Activated CD4-positive, alpha-beta T cell treated with anti-CD3 and anti-CD28 coated beads, Interleukin-2, Interleukin-6, amounts not matched to agents 100 ng/mL and 50 ng/mL, durations not matched to agents 16 hours and 8 hours (primary cell): Measurements from ENCODE around the gene TCEAL4.
"Not testable (repeated sequence)": the region's sequence is repeated elsewhere in the genome, so short reads cannot be mapped to it uniquely, and the experiment has no call there.

Experiments used
- DNase-seq: peaks from one replicate; pipeline ENCODE4 v3.0.0-alpha.2; 2020

TCEAL4 gene

DNA sequence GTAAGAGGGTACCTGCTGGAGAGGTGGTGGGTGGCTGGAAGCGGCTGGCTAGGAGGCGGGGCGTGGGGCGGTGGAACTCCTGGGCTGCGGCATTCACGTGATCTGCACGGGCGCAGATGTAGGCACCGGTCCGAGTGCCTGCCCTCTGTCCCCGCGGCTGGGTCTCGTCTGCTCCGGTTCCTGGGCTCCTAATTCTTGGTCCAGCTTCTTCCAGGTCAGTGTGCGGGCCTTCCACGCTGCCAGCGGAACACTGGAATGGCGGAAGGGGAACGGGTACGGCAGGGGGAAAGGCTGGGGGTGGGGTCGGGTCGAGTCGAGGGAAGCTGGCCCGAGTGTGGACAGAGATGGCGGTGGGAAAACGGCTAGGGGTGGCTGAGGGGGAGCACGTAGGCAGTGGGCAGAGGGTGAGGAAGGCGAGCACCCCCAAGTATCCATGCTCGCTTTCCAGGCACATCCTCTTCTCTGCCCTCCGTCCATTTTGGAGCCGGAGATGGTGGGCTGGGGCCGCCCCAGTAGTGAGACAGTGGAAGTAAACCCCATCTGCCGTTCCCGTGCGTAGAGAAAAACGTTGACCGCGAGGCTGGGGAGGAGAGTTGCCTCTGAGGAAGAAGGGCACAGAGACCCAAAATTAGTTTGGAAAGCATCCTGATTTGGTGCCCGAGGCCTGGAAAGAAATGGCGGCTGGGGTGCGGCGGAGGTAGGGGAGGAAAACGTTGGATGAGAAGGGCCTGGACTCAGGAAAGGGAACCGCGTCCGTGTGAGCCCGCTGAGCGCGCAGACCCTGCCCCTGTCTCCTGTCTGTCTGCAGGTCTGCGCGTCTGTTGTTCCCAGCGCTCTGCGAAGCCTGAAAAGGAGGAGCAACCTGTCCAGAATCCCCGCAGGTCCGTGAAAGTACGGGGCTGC lies at the start of gene TCEAL4:
TSS of gene TCEAL4 (plus strand) at position 105 of the 903 bp plus-strand sequence. CDS start 1,161 bp downstream, outside the sequence.
- DNase-seq: peak; percentile 34

DNA sequence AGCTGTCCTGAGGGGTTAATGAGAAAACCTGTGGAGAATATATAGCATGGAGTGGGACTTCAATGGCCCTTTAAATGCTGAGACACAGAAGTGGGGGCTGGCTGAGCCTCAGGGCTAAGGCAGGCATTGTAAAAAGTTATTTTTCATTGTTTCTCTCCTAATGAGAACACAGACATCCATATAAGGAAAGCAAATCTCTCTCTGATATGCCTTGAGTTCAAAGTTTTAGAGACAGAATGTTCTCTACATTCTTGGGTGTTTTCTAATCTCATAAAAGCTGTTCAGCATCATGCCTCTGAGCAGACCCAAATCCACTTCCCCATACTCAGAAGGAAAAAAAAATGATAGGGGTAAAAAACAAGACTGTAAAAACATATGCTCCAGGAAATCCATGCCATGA lies 49.2 kb upstream of the TCEAL4 start:
- no peak for DNase-seq

DNA sequence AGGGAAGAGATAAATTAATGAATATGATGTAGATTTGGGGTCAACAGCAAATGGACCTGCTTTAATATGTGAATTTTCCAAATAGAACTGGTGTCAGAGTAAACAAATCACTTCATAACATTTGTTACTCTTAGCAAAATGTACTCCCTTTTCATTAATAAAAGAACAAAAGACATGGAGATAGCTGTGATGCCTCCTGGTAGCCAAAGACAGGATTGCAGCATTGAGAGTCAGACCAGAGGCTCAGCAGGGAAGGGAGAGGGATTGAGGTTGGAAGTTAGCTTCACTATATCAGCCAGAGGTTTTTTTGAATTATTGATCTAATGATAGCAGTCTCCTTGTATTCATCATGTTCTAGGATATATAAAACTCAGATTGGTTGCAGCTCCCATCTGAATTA lies 48.6 kb upstream of the TCEAL4 start:
- no peak for DNase-seq

DNA sequence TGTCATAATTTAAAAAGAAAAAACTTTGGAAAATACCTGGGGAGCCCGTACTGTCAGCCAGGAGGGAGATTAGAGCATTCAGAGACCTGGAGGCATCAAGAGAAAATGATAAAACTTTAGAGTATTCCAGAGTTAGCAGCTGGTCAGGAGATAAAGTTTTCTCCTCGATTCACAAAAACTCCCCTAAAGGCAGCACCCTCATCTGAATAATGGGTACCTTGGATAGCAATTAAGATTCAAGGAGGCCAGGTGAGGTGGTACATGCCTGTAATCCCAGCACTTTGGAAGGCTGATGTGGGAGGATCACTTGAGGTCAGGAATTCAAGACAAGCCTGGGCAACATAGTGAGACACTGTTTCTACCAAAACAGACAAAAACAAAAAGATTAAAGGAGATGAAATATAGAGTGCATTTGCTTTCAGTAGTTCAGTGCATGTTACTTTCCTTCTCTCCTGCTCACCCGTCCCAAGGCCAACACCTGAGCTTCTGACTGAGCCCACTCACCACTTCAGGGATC lies 47.4 kb upstream of the TCEAL4 start:
- no peak for DNase-seq

DNA sequence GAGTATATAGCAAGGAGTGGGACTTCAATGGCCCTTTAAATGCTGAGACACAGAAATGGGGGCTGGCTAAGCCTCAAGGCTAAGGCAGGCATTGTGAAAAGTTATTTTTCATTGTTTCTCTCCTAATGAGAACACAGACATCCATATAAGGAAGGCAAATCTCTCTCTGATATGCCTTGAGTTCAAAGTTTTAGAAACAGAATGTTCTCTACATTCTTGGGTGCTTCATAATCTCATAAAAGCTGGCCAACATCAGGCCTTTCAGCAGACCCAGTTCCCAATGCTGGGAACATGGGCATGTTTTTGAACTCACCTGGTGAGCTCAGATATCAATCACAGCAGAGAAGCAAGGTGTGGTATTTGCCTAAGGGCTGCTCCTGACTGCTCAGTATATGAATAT lies 46.6 kb upstream of the TCEAL4 start:
- no peak for DNase-seq

DNA sequence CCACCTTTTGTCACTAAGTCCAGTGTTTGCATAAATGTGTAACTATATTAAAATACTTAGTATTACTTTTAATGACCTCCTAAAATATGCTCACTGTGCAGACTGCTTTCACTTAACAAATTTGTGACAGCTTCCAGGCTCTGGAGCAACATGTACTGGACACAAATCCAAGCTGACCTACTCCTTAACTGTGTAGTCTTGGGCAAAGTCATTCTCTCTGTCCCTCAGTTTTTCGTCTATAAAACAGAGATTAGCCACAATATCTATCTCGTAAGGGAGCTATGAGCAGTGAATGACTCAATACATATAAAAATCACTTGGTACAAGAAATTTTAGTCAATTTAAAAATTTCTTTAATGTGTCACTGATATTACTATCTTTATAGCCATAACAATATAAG lies 45.6 kb upstream of the TCEAL4 start:
- DNase-seq: no peak

DNA sequence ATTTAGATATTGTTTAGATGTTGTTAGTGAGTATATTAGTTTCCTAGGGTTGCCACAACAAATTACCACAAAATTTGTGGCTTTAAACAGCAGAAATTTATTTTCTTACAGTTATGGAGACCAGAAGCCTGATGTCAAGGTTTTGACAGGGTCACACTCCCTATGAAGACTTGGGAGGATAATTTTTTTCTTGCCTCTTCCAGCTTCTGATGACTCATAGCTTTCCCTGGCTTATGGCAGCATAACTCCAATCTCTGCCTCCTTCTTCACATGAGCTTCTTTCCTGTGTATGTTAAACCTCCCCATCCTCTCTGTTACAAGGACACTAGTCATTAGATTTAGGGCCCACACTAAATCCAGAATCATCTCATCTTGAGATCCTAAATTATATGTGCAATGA lies 45.2 kb upstream of the TCEAL4 start:
- DNase-seq: no peak

DNA sequence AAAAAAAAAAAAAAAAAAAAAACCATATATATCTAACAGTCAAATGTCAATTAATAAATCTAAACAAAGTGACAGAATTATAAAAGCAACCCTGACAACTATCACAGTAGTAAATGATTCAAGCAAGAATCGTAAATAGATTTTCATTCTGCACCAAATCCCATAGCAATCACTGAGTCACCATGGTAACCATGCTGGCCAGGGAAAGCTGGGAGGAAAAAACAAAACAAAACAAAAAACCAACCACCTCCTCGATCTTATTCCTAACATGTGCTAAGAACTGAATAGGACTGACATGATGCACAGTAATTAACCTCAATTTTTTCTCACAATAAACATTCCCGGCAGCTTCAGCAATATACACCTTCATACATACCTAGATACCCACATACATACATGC lies 35.4 kb upstream of the TCEAL4 start:
- no peak for DNase-seq

DNA sequence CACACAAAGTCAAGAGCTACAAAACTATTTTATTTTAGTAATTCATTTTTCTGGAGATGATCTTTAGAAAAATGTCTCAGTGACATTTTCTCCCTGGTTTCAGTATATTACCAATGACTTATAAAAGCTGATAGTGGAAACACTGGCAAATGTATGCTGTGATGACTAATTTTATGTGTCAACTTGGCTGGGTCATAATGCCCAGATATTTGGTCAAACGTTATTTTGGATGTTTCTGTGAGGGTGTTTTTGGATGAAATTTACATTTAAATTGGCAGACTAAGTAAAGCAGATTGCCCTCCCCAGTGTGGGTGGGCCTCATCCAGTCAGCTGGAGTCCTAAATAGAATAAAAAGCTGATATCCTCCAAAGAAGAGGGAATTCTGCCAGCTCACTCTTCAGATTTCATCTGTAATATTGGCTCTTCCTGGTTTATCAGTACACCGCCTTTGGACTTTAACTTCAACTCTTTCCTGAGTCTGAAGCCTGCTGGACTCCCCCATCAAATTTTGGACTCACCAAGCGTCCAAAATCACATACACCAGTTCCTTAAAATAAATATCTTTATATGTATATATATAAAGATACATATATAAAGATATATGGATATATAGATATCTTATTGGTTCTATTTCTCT lies 34.8 kb upstream of the TCEAL4 start:
- DNase-seq: no peak

DNA sequence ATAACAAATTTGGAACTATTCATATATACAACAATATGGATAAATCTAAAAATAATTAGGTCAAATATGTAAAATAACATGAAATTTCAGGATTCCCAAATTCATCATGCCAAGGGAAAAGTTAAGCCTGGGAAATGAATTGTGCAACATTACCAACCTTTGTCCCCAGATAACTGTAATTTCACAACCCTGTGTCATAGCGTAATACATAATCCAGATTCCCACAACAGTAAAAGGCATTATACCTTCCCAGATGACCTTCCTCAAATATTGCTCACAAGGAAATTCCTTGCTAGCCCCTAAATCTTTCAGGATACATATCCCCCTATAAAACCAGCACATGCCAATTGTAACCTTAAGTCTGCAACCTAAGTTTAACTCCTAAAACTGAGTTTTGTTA lies 33.1 kb upstream of the TCEAL4 start:
- DNase-seq: no peak

DNA sequence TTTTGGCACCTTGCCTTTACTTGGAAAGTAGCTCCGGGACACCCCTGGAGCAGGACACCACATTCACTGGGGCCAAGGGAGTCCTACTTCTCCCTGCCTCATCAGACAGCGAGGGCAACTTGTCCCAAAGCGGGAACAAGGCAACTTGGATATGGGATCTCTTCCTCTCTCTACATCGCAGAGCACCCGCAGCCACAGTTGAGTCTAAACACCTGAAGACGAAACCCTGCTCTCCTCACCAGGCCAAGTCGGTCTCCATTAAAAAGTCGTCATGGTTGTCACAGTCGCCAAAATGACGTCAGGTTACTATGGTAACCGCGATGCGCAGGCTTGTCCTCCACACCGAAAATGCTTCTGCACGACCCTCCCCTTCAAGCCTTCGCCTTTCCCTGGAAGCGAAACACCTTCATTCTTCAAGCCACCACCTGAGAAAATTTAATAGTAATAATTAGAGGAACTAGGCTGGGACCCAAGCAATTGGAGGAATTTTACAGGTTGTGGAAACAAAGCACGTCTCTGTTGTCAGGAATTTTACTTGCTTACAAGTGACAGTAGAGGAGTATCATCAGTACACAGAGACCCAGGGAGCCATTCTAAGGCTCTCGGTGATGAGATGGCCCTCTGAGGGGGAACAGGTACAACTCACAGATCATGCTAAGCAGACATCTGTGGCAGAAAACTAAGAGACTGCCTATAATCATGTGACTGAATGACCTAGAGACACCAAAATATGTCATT lies 30.5 kb upstream of the TCEAL4 start:
- DNase-seq: peak; percentile 73

DNA sequence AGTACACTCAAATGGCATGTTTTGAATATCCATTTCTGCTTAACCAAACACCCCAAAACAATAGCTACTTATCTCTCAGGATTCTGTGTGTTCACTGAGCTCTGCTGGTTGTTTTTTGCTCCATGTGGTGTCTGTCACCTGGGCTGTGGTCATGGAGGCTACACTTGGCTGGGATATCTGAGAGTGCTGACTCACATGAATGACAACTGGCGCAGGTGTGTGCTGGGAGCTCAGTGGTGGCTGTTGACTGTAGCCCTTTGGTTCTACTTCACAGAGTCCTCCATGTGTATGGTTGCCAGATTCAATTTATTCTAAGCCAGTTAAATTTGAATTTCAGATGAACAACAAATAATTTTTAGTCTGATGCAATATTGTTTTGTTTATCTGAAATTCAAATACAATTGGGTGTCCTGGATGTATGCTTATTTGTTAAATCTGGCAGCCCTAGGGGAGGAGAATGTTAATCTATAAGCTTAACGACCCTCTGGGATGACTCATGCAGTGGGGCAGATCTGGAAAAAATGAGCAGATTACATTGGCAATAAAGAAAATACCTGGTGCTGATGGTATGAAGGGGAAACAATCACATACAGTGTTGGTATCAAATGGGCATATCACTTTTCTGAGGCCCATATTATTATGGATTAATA lies 28.2 kb upstream of the TCEAL4 start:
- DNase-seq: no peak

DNA sequence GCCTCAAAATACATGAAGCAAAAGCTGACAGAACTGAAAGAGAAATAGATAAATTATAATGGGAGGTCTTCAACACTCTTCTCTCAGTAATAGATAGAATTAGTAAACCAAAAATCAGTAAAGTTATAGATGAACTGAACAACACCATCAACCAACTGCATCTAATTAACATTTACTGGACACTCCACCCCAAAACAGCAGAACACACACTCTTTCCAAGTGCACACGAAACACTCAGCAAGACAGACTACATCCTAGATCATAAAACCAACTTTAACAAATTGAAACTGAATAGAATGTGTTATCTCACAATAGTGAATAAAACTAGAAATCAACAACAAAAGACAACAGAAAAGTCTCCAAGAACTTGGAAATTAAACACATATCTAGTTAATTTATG lies 25.1 kb upstream of the TCEAL4 start:
- no peak for DNase-seq

DNA sequence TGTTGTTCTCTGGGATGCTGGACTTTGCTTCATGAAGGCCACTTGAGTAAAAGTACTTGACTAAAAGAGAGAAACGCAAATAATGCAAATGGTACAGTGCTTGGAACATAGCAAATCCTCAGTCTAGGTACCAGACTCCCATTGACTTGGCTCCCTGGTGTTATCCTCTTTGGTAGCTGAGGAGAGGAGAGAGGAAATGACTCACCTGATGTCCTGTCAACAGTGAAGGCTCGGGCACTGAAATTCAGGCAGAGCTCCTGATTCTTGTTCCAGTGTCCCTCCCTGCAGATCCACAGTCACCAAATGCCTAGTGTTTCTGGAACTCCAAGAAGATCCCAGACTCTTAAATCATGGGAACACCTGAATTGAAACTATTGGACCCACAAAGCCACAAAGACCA lies 22.5 kb upstream of the TCEAL4 start:
- DNase-seq: no peak

DNA sequence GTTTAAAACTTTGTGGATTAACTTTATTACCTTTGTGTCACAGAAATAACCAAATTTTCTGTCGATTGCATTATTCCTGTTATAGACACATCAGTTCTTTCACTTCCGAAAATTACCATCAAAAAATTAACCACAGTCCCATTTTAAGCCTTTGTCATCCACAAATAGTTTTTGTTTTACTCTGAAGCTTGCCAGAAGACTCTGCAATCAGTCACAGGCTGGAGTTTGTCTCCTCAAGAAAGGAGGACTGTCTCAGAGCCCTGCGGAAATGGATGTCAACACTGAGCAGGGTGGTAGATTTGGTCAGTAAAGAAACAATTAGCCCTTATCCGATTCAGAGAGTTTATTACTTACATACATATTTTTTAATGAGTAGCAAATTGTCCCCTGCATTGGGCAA lies 20.1 kb upstream of the TCEAL4 start:
- no peak for DNase-seq

DNA sequence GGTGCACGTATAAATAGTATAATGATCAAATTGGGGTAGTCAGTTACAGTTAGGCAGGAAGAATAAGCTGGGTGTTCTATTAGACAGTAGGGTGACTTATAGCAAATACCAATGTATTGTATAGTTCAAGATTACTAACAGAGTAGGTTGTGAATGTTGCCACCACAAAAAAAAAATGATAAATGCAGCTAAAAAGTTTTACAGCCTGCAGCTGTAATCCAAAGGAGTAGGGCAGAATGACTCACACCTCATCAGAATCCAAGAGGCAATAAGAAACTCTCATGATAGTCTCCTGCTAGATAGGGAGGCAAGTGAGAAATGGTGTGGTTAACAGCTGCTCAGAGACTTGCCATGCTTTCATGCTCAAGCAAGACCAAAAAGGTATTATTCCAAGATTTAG lies 19.6 kb upstream of the TCEAL4 start:
- no peak for DNase-seq

DNA sequence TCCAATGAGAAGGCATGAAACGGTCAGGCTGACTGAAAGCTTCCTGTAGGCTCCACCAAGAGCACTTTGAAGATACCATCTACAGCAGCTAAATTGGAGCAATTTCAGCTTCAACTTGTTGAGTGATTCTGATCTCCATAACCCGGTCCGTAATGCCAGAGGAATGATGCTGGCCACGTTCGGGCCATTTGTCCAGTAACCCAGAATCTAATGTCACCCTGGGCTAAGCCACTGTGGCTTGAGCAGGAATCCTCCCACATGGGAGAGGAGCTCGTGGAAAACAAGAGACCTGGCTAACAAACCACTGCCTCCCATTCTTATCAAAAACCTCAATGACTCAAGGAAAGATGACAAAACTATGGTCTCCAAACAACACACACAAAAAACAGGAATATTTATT lies 14.2 kb upstream of the TCEAL4 start:
- DNase-seq: no peak

DNA sequence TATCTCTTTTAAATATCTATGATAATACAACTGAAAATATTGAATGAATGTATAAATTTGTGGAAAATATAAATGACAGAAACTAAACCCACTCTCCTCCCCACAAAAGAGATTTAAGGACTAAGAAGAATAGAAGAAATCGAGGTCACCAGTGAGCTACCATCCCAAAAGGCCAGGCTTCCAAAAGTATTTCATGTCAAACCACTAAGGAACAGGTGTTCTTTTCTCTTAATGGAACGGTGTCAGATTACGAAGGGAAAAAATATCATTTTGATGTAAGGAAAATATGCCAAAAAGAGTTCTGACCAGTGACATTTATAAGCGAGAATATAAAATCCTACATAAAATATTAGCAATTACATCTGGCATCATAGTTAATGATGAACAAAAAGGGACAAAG lies 13.6 kb upstream of the TCEAL4 start:
- DNase-seq: no peak

DNA sequence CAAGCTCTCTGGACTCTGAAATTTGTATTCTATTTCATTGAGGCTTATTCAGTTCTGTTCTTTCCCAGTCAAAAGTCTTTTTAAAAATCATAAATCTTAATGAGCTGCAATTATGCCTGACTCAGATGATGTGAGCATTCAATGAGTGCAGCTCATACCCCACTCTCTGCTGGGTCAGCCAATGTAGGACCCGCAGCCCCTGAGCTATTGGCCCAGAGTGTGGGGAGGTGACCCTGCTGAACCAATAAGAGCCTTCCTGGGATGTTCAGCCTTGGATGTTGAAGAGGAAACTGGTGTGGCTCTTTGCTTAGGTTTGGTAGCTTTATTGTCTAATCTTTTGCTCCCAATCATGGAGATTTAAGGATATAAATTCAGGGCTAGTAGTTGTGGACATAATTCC lies 12.1 kb upstream of the TCEAL4 start:
- no peak for DNase-seq

DNA sequence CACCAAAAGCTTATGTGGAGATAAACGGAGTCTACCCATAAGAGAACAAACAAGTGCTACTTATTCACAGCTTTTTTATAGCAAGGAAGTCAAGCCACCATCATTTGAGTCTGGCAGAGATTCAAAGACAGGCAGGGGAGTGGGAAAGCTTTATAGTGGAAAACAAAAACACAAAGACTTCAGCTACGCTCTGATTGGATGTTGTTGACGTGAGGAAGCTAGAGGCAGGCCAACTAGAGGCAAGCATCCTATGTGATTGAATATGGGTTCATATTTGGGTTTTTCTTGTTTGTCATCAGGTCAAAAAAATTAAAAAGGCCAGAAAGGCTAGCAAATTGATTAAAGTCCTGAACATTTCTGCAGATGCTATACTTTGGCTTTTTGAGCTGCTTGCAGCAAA lies 719 bp upstream of the TCEAL4 start:
- no peak for DNase-seq

DNA sequence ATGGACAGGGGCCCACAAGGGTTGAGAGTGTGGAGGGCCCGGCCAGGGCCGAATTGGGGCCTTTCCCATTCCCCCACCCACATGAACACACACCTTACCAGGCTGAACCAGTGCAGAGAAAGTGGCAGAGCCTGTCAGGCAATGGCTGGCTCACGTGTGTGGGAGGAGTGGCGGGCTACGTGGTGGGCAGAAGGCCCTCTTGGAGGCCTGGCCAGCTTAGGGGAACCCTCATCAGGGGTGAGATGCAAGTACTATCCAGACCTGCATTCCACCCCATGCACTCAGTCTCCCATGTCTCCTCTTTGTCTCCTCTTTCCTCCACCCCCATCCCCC lies 965 bp downstream of the TCEAL4 start:
- DNase-seq: no peak

DNA sequence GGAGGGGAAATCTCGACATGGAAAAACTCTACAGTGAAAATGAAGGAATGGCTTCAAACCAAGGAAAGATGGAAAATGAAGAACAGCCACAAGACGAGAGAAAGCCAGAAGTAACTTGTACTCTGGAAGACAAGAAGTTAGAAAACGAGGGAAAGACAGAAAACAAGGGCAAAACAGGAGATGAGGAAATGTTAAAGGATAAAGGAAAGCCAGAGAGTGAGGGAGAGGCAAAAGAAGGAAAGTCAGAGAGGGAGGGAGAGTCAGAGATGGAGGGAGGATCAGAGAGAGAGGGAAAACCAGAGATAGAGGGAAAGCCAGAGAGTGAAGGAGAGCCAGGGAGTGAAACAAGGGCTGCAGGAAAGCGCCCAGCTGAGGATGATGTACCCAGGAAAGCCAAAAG lies 1.3 kb downstream of the TCEAL4 start:
- no peak for DNase-seq

DNA sequence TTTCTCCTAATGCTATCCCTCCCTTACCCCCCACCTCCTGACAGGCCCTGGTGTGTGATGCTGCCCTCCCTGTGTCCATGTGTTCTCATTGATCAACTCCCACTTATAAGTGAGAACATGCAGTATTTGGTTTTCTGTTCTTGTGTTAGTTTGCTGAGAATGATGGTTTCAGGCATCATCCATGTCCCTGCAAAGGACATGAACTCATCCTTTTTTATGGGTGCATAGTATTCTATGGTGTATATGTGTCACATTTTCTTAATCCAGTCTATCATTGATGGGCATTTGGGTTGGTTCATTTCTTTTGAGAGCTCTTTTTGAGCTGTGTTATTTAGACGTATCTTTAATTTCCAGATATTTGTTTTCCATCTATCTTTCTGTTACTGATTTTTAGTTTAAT lies 7.0 kb downstream of the TCEAL4 start:
- DNase-seq: not testable (repeated sequence)
